Uterus (tissue), 4 donors: Measurements from ENCODE around the gene CCDC85B. TPM values are rescaled to one million over a fixed set of nuclear protein-coding genes. Genes with fewer than 3 reads are reported as not detected.

Source experiments
- DNase-seq, 2 donors: peaks; one replicate each; pipeline ENCODE4 v3.0.0-alpha.2; 2019 to 2020
- H3K27ac ChIP-seq, 2 donors: fragments of 200-600 bp; sonication (generic); 1 replicate in 1 of 2; 2 replicates in 1 of 2; pipeline ENCODE4 v1.5.1; 2016 to 2018
- H3K27me3 ChIP-seq, 2 donors: fragments of 200-600 bp; sonication (generic); one replicate each; pipeline ENCODE4 v1.5.1; 2018 to 2019; ENCODE audit warnings: control low read depth in 1 of 2
- H3K36me3 ChIP-seq, 2 donors: fragments of 200-600 bp; sonication (generic); one replicate each; pipeline ENCODE4 v1.5.1; 2019; ENCODE audit warnings: control low read depth in 1 of 2
- H3K4me1 ChIP-seq, 2 donors: fragments of 200-600 bp; sonication (generic); one replicate each; pipeline ENCODE4 v1.5.1; 2018 to 2019; ENCODE audit warnings: control low read depth in 1 of 2
- H3K4me3 ChIP-seq, 2 donors: fragments of 200-600 bp; sonication (generic); 1 replicate in 1 of 2; 2 replicates in 1 of 2; pipeline ENCODE4 v1.5.1; 2018 to 2019; ENCODE audit warnings: mild to moderate bottlenecking in 1 of 2
- H3K9me3 ChIP-seq, 2 donors: fragments of 200-600 bp; sonication (generic); one replicate each; pipeline ENCODE4 v1.5.1; 2019; ENCODE audit warnings: control low read depth in 1 of 2
- POLR2A ChIP-seq, 2 donors: fragments of 450-650 bp; IDR thresholded peaks; one replicate each; pipeline ENCODE4 v1.6.1; 2016; ENCODE audit warnings: antibody characterized with exemption in 2 of 2, mild to moderate bottlenecking in 1 of 2, moderate library complexity in 1 of 2
- intact Hi-C: fragments of 100-400 bp; cut with DNase I; formaldehyde crosslinking; loops from one replicate; pipeline ENCODE4 v1.15.1; 2023; ENCODE audit warnings: low total_unique reads
- total RNA-seq, 4 donors: library from RNA; depleted of rRNA in 3 of 4; stranded (reverse); fragments of >200 nt in 3 of 4; gene quantifications; one replicate each; pipeline versions ENCODE4 v1.1.0 to v1.2.4, GENCODE V29; 2014 to 2023
- TF ChIP-seq, protein P1 (sequence below), 4 experiments: fragments of 200-600 bp in 2 of 4; fragments of 450-650 bp in 2 of 4; sonication (generic) in 2 of 4; IDR thresholded peaks; one replicate each; pipeline ENCODE4 v1.5.1; 2016 to 2019; ENCODE audit warnings: antibody characterized with exemption in 4 of 4, mild to moderate bottlenecking in 2 of 4, moderate library complexity in 1 of 4
- donor health status: DM: yes; HTN: yes; CAD: no.

The CCDC85B gene
- total RNA-seq, 4 donors from 2014 or later: 22.3 to 141 (median 54.5) TPM

DNA sequence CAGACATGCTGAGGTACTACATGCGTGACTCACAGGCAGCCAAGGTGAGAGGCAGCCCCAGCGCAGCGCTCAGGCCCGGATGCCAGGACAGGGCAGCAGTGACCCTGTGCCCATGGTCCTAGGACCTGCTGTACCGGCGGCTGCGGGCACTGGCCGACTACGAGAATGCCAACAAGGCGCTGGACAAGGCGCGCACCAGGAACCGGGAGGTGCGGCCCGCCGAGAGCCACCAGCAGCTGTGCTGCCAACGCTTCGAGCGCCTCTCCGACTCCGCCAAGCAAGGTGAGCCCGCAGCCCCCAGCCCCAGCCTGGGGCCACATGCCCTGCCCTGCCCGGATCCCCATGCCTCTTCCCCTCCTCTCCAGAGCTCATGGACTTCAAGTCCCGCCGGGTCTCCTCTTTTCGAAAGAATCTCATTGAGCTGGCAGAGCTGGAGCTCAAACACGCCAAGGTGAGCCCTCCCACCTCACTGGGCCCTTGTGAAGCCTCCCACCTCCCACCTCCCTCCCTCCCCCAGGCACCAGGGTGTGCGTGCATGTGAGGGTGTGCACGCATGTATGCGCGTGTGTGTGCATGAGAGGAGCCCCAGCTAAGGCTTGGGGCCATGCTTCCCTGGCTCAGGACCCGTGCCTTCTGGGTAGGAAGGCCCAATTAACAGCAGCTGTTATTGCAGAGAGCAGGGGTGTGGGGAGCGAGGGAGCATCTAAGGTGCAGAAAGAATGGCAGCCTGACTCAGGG lies 37.8 kb upstream of the CCDC85B start:
- intact Hi-C loops: no loop called here
- Histone ChIP-seq H3K4me1 (peaks cover 0 to 6% of the 10 kb centered on the region in 2 donors), H3K27ac (no peak overlapping the region), H3K36me3 (no peaks in the 10 kb centered on the region), H3K9me3 (no peaks in the 10 kb centered on the region), H3K27me3 (no peaks in the 10 kb centered on the region), H3K4me3 (no peak overlapping the region)
- DNase-seq: no peak
- TF ChIP-seq, protein P1, sequence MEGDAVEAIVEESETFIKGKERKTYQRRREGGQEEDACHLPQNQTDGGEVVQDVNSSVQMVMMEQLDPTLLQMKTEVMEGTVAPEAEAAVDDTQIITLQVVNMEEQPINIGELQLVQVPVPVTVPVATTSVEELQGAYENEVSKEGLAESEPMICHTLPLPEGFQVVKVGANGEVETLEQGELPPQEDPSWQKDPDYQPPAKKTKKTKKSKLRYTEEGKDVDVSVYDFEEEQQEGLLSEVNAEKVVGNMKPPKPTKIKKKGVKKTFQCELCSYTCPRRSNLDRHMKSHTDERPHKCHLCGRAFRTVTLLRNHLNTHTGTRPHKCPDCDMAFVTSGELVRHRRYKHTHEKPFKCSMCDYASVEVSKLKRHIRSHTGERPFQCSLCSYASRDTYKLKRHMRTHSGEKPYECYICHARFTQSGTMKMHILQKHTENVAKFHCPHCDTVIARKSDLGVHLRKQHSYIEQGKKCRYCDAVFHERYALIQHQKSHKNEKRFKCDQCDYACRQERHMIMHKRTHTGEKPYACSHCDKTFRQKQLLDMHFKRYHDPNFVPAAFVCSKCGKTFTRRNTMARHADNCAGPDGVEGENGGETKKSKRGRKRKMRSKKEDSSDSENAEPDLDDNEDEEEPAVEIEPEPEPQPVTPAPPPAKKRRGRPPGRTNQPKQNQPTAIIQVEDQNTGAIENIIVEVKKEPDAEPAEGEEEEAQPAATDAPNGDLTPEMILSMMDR (IDR thresholded peaks at IDR 0.05): no peak
- TF ChIP-seq POLR2A (IDR thresholded peaks at IDR 0.05): no peak

DNA sequence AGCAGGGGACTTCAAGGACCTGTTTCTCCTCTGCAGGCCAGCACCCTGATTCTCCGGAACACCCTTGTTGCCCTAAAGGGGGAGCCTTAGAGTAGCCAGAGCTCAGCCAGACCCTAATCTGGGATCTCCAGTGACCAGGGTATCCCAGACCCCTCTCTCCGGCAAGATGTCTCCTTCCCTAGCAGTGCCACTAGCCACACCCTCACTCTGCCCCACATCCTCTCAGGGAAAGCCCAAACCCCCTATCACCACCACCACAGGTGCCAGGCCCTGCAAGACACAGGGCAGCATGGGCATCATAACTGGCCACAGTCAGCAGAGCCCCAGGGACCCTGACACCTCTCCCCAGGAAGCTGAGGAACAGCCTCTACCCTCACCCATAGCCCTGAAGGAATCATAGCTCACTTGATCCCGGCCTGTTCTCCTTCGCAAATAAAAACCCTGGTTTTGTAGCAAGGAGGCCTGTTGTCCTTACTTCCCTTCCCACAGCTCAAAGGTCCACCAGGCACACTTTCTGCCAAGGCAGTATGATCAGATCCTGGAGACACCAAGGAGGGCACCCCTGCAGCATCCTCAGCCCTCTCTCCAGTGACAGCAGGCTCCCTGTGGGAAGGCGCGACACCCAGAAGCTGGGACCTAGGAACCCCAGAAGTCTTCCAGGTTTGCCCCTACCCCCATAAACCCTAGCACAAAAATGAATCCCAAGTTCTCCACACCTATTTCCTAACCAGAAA lies 37.1 kb upstream of the CCDC85B start:
- intact Hi-C loops: no loop called here
- Histone ChIP-seq H3K27ac (no peak overlapping the region), H3K4me3 (no peak overlapping the region), H3K36me3 (no peaks in the 10 kb centered on the region), H3K9me3 (no peaks in the 10 kb centered on the region), H3K4me1 (peaks cover 0 to 6% of the 10 kb centered on the region in 2 donors), H3K27me3 (no peaks in the 10 kb centered on the region)
- no peak for DNase-seq
- no peak for TF ChIP-seq POLR2A (IDR thresholded peaks at IDR 0.05)
- TF ChIP-seq, protein P1 (IDR thresholded peaks at IDR 0.05): no peak

DNA sequence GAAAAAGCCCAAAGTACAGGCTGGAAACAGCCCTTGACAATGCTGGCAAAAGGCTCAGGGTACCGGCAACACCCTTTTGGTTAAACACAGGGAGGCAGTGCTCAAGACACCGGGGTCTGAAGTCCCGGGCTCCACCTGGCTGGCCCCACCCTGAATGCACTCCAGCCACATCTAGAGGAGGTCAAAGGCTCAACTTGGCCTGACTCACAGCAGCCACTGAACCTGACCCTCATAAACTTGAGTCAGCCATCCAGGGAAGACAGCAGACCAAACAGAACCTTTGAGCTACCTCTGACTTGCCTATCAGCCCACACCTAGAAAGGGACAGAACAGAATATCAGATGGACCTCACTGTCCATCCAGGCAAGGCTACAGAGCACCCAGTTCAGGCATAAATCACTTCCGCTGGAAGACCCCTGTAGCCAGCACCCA lies 36.3 kb upstream of the CCDC85B start:
- H3K36me3 ChIP-seq: no peaks in the 10 kb centered on the region
- intact Hi-C loops: no loop called here
- no peaks in the 10 kb centered on the region for H3K9me3 ChIP-seq
- TF ChIP-seq, protein P1 (IDR thresholded peaks at IDR 0.05): no peak
- no peak for TF ChIP-seq POLR2A (IDR thresholded peaks at IDR 0.05)
- peaks cover 0 to 6% of the 10 kb centered on the region in 2 donors for H3K4me1 ChIP-seq
- no peak overlapping the region for H3K4me3 ChIP-seq
- no peak overlapping the region for H3K27ac ChIP-seq
- DNase-seq: no peak
- no peaks in the 10 kb centered on the region for H3K27me3 ChIP-seq

DNA sequence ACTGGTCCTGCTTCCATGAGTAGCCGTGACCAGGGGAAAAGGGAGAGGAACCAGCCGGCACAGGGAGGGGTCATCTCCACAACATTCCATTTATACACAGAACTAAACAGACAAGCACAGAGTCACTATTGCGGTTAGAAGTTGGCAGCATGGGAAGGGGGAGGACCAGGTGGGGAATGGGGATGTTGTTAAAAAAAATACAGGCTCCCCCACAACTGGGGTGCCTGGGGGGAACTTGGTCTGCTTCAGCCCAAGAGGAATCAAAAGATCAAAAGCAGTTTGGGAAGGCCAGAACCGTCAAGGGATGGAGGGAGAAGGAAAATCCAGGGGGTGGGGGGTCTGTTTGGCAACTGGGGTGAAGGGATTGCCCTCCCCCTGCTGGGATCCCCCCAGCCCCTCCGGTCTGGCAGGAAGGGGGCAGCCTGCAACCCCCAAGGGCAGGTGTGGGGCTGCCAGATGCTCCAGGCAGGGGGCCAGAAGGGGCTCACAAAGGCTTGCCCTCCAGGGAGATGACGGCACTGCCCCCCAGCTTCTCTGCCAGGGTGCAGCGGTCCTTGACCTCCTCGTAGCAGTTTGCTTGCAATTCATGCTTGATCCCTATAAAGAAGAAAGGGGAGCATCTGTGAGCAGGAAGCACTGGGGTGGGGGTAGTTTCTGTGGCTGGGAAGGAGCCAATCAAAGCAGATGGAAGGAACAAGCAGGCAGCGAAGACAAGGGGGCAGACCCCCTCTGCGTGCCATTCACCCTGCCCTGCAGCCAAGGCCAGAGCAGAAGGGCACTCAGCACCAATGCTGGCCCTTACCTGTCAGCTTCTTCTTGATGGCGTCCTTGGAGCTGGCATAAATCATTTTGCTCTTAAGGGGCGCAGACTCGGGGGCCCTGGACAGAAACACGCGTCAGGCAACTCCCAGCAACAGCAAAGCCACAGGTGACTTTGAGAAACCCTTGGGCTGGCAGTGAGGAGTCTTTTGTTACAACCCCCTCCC lies 35.3 kb upstream of the CCDC85B start:
- H3K36me3 ChIP-seq: no peaks in the 10 kb centered on the region
- H3K4me3 ChIP-seq: no peak overlapping the region
- intact Hi-C loops: no loop called here
- no peak for TF ChIP-seq POLR2A (IDR thresholded peaks at IDR 0.05)
- TF ChIP-seq, protein P1 (IDR thresholded peaks at IDR 0.05): no peak
- no peaks in the 10 kb centered on the region for H3K27me3 ChIP-seq
- H3K27ac ChIP-seq: no peak overlapping the region
- DNase-seq: no peak
- H3K4me1 ChIP-seq: peaks cover 0 to 6% of the 10 kb centered on the region in 2 donors
- no peaks in the 10 kb centered on the region for H3K9me3 ChIP-seq
